ENCODE data around the gene BSG.

- TF ChIP-seq CTCF (IDR thresholded peaks at IDR 0.05) (no peak), POLR2A (IDR thresholded peaks at IDR 0.05) (no peak)
Measured at GRCh38 chr19:591099-591958, 18.9 kb downstream of the BSG start.
